Hindlimb muscle (tissue), 1 donor: ENCODE data around the gene CTBP2. TPM values are rescaled to one million over a fixed set of nuclear protein-coding genes. Genes with fewer than 3 reads are reported as not detected.
"Not testable (repeated sequence)": the region's sequence is repeated elsewhere in the genome, so short reads cannot be mapped to it uniquely, and the experiment has no call there.

ENCODE experiments used
- DNase-seq: peaks from one replicate; pipeline ENCODE4 v3.0.0-alpha.2; 2013
- polyA plus RNA-seq: library from polyadenylated mRNA; unstranded; fragments of 120-200 nt; gene quantifications from one replicate; pipeline ENCODE4 v1.2.1, GENCODE V29; 2013; ENCODE audit not compliant: insufficient read length

CTBP2 gene
- polyA plus RNA-seq, 1 donor, result 41.4 TPM

DNA sequence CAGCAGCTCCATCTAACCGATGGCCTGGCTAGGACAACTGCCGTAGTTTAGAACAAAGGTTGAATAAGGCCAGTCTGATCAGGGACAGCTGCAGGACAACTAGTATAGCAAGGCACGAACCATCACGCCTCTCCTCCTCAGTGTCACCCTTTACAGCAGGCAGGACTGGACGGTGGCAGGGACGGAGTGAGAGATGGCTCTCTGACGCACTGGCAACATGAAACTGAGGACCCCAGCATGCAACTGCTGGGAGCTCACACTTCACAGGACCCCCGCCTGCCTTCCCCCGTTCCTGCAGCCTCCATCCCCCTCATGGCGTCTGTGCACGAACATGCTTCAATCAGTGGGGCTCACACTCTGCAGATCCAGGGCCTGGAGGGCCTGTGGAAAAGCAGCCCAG lies 164.8 kb downstream of the CTBP2 start:
- DNase-seq, result no peak

DNA sequence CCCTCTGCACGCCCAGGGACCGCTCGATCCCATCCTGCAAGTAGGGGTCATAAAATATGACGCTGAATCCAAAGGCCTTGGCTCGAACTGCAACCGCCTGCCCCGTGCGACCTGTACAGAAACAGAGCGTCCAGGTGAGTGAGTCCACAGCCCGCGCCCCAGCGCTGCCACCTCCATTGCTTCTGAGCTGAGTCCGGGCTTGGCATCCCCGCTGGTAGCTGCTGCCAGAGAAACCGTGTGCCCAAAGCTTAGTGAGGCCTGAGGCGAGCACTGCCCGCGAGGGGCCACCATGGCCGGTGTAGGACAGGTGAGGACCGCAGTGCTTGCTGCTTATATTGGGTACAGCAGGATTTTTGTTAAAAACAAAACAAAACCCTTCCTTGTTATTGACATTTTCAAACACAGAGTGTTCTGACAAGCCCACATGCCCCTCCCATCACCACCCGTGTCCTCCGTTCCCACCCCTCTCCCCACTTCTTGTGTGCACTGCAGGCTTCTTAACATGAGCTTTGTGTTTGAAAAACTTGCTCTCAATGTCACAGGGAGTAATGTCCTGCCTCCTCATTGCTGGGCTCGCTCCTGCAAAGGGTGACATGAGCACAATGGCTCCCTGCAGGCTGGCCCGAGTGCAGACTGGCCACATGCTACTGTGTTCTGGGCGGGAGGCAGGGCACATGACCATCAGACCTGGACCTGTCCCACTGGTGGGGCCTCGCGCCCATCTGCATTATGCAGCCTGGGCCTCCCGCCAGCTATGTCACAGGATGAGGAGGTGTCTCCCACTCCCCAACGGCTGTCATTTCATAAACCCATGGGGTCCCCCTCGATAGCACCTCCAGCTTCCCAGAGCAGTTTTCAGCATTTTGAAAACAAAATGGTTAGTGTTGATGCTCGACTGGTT lies 165.5 kb downstream of the CTBP2 start:
- DNase-seq, result no peak

DNA sequence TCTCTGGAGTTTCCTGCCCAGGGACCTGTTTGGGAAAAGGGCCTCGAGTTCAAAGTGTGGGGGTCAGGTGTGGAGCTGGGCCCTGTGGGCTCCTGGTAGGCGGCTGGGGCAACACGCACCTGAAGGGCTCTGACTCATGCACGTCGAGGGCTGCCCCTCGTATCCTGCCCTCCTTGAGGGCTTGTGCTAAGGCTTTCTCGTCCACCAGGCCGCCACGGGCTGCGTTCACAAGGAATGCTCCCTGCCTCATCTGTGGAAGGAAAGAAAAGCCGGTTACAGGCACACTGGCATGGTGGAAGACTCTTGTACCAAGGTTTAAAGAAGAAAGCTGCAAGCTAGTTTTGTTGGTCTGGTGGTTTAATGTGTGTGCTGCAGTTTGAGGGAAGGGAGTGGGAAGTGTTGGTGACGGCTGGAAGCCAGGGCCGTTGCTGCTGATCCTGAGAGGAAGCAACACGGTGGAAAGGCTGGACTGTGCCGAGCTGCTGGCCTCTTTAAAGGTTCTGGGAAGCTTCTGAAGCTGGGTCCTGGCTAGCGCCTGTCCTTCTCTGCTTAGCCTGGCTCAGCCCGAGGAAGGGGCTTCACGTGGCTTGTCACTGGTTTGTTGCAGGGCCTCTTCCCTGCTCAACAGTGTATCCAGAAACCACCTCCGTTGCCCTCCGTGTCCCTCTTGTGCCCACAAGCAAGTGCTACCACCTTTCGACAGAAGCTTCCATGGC lies 166.5 kb downstream of the CTBP2 start:
- no peak for DNase-seq

DNA sequence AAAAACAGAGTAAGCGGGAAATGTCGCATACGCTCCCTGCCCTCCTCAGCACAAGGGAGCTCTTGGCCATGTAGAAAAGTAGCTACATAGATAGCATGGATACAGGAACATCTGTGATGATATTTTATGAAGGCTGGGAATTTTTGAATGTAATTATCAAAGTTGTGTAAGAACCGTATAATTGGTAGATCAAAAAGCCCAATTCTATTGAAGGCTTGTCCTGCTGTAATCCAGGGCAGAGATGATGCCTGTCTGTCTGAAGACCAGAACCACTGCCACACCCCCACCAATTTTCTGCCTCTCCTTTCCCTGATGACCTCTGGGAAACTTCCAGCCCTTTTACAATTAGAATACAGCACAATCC lies 167.0 kb downstream of the CTBP2 start:
- no peak for DNase-seq

DNA sequence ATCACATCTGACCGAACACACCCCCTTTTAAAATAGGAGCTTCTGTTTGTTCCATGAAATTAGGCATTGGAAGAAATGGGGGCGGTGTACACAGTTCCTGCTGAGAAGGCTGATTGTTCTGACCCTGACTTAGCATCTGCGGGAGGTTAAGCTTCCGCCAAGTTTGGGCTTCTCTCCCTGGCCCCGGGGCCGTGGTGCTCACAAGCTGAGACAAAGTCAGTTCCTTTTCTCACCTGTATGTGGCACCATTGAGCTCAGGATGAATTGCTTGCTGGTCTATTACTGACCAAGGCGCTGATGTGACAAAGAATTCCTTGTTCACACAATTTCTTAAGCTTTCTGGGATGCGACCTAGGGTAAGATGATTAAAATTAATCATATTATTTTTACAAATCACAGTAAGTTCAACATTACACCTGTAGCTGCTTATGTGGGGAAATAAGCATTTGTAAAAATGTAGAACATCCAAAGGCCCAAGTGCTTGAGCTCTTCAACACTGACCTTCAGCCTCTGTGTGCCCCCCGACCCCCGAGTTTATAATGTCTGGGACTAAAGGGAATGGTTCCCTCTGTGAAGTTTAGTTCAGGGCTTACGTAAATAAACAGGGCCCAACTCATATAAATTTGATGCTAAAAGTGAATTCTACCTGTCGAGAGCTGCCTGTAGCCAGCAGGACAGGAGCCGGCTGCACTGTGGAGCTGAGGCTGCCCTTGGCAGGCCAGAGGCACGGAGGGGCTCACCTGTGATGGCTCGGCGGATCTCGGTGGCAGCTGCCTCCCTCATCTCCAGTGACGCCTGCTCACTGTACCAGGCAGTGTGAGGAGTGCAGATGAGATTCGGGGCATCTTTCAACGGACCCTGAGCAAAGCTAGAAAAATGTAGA lies 167.7 kb downstream of the CTBP2 start:
- DNase-seq, result peak; percentile 73

DNA sequence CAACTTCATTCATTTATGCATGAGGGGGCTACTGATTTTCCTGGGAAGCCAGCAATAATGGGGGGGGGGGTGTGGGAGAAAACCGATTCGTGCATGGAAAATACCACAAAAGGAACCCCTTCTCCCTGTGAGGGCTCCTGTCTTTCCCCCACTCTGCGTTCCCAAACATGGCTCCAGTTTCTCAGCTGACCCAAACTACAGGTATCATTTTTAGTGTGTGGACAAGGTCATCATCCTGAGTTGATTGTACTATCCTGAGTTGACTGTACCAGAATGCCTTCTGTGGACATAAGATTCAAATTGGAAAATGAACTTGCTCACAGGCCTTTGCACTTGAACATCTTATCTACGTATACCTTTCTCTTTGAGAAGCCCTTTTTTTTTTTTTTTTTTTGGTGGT lies 168.5 kb downstream of the CTBP2 start:
- DNase-seq, result no peak

DNA sequence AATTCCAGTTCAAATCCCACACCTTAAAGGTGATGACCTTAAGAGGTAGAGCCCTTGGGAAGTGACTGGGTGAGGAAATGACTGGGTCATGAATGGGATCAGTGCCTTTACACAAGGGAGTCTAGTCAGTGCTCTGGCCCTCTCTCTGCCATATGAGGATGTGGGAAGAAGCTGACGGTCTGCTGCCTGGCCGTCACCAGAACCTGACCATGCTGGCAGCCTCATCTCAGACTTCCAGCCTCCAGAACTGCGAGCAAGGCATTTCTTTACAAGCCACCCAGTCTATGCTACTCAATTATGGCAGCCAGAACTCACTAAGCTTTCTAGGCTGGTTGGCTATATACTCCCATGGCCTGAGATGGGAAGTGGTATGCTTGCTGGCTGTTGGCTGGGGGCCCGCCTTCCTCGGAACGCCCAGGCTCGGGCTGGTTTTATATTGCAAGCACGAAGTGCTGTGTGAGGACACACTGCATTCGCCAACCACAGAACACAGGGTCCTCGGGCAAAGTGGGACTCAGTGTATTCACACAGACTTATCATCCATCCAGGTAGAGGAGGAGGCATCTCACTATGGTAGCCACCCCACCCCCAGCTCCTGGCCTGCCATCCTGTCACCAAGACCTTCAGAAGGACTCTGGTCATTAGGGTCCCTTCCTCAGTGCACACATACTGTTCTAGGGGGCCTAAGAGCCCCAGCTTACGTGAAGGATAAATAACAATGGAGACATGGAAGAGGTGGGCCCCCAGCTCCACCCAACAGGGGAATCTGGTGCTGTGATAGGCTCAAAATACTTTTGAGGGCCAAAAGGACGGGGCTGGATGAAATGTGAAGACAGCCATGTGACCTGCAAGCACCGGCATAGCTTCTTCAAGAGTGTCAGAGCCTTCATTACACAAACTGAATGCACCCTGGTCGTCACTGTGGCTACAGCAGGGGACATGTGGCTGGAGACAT lies 169.4 kb downstream of the CTBP2 start:
- no peak for DNase-seq

DNA sequence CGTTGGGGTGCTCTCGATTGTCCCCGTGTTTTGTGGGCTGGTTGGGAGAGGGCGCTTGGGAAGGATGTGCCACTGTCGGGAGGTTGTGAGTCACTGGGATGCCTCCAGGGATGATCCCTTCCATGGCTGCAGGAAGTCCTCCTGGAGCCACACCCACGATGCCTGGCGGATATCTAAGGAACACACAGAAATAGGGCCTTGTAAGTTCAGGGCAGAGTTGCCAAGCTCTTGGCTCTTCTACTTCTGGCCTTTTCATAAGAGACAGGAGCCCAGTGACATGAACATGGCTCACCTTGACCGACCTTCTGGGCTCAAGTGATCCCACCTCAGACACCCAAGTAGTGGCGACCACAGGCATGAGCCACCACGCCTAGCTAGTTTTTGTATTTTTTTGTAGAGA lies 170.8 kb downstream of the CTBP2 start:
- no peak for DNase-seq

DNA sequence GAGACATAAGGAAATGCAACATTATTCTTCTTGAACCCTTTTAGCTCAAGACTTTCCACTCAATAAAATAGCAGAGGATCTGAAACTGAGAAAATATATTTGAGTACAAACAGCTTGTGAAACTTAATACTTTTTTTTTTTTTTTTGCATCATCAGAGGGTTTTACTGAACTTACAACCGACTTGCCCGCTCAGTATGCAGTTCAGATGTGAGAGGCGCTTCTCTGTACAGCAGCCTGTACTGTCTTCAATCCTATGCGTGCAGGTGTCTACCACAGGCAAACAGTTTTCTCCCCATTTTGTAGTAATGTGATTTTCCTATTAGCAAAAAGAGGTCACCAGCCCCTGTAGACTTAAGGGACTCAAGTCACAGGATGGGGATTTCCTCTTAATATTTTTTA lies 171.6 kb downstream of the CTBP2 start:
- DNase-seq, result not testable (repeated sequence)

DNA sequence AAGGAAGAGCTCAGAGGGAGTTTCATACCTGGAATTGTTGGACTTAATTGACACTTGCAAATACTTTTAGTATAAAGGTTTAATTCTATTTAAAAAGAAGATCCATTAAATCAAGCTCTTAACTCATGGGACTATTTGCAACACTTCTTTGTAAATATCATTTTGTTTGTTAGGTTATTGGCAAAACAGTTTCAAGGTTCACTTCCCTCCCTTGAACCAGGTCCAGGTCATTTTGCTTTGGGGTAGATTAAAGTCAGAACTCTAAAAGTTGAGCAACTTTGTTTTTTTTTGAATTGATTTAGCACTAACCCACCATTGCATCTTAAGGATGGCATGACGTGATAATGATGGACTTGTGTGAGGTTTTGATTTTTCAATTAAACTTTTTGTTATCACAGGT lies 172.6 kb downstream of the CTBP2 start:
- DNase-seq, result no peak

DNA sequence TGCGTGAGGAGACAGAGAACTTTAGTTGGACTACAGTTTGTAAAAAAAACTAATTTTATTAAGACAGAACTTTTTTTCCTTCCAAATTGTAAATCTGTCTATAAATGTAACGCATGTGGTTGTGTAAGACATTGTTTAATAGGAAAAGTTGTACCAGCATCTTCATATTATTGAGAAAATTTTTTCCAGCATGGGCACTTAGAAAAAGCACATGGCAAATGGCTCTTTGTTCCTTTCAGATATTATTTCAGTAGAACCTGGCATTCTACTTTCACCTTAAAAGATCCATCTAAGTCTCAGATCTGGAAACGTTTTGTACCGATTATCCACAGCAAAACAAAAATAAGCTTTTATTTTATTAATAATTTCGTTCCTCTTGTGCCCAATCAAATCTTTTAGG lies 175.2 kb downstream of the CTBP2 start:
- DNase-seq, result no peak

DNA sequence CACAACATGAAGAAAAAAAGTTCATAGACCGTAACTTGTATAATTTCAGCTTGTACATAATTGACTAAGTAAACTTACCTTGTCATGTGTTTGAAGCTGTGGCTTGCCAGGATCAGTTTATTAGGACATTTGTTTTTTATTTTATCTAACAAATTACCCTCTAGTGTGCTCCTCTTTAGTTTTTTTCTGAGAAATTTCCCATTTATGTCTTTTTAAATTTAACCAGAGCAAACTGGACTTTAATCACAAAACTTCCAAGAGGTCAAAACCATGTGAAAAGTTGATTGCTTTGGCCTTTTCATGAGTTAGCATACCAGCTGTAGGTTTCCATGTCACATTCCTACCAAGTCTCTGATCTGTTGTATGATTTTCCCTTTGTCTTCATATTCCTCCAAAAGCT lies 176.0 kb downstream of the CTBP2 start:
- no peak for DNase-seq

DNA sequence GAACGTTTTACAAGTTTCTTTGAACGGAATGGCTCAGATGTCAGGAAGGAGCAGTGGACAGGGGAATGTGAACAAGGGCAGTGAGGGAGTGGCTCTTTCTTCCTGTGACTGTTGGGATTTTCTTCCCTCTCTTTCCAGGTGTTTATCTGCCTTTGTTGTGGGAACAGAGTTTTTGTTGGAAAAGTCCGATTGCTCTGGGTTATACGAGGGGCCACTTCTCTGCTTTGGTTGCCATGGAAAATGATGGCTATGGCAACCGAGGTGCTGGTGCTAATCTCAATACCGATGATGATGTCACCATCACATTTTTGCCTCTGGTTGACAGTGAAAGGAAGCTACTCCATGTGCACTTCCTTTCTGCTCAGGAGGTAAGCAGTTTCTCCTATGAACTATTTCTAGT lies 177.0 kb downstream of the CTBP2 start:
- no peak for DNase-seq

DNA sequence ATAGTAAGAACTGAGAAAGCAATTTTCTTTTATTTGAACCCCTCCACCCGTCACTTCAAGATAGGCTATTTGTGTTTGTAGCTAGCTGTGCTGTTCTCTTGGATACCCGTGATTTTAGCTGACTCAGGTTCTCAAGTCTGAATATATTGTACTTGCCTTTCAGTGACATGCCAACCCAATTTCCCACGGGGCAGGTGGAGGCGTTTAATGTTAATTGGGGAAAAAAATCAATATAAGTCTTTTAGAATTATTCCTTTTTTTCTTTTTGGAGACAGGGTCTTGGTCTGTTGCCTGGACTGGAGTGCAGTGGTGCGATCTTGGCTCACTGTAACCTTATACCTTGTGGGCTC lies 182.0 kb downstream of the CTBP2 start:
- DNase-seq, result no peak

DNA sequence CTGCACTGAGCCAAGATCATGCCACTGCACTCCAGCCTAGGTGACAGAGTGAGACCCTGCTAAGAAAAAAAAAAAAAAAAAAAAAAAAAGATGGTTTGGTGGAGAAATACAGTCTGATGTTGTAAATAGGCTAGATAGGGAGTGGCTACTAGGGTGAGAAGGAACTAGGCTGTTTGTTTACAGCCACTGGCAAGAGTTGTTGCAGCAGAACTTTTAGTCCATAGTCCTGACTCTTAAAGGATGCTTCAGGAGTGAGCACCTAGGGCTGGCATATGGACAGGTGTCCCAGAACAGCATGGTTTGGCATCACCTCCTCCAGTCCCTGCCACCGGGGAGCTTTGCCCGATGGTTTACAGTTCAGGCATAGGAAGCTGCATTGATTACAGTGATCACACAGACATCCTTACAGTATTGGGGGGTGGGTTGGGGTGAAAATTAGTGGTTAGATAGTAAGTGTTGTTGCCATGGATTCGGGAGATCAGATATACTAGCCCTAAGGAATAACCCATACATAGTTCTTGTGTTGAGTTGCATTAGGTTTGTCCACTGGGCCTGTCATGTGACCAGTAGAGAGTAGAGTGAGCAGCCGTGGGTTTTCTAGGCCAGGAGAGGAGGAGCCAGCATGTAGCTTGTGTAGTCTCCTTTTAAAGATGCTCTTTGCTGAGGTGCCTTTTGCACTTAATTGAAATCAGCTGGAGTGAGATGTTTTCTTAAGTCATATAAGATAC lies 182.6 kb downstream of the CTBP2 start:
- no peak for DNase-seq

DNA sequence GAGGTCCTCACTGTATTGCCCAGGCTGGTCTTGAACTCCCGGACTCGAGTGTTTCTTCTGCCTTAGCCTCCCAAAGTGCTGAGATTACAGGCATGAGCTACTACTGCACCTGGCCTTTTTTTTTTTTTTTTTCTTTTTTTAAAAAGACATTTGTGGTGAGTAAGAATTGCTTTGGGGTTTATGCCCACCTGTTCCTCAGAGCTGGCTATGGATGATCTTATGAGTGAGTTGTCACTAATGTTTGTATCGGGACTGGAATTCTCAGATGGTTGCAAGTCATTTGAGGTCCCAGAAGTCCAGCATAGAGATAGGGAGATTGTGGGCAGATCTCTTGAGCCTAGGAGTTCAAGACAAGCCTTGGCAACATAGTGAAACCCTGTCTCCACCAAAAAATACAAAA lies 183.2 kb downstream of the CTBP2 start:
- no peak for DNase-seq

DNA sequence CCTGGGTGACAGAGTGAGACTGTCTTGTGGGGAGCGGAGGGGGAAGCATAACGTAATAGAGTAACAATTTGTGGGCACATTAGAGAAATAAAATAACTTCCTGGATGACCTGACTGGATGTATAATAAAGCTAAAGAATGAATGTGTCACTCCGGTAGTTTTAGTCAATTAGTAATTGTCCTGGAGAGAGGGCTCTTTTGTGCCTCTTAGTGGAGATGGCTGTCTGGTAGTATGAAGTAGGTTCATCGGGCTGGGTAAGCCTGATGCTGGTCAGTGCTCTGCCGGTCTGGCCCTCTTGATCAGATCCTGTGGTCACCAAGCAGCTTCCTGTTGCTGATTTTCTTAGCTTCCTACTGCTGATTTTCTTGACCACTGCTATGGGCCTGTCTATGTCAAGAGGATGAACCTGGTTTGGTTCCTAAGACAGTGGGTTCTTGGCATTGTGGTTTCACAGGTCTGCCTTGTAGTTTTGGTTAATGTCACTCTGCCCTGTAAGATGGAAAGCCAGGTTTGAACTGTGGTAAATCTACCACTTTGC lies 184.3 kb downstream of the CTBP2 start:
- no peak for DNase-seq

DNA sequence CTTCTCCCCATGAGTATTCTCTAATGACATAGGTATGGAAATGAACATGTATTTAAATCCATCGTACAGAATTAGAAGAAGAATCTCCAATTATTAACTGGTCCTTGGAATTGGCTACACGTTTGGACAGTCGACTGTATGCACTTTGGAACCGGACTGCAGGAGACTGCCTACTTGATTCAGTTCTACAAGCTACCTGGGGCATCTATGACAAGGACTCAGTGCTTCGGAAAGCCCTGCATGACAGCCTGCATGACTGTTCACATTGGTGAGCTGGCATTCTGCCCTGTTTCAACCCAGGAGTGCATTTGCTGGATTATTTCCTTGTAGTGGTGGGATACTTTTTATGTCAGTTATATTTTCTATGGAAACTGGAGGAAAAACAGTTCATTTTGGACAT lies 186.2 kb downstream of the CTBP2 start:
- DNase-seq, result no peak

DNA sequence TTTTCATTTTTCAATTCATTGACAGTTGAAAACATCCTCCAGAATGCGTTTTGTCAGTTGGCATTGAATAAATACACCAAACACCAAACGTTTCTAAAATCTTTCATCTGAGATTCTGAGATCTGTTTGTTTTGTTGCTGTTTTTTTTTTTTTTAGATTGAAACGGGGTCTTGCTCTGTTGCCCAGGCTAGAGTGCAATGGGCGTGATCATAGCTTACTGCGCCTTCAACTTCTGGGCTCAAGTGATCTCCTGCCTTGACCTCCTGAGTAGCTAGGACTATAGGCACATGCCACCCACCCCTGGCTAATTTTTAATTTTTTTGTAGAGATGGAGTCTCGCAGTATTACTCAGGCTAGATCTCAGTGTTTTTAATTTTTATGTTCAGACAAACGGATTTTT lies 187.7 kb downstream of the CTBP2 start:
- no peak for DNase-seq

DNA sequence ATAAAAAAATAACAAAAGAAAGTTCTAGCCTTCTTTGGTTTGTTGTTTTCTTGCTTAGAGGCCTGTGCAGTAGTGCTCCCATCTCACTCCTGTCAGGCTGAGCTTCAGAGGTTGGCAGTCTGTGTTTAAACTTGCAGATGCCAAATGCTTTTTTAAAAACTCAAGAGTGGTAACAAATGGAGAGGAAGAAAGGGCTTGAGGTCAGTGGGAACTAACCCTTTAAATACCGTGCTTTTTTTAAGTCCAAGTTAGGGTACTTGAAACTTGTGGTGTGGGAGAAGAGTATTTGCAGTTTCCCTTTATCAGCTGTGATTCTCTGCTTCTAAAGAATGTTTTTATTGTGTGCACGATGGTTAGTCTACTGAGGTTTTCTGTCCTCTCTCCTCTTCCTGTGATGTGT lies 189.1 kb downstream of the CTBP2 start:
- no peak for DNase-seq

DNA sequence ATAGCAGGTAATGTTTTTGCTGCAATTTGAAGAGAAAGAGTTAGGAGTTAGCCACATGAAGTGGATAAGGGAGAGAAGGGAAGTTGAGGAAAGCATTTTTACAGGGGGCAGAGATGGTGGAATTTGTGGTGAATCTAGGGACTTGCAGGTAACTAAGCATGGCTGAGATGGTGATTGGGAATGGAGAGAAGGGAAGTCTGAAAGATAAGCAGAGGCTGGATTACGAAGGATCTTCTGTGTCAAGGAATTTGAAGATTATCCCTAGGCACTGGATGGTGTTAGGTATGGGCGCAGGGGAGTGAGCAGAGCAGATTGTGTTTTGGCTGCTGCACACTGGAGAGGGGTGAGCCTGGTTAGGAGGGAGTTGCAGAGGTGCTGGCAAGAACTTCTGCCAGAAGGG lies 193.1 kb downstream of the CTBP2 start:
- DNase-seq, result no peak
